ENCODE measurements around the gene GCNA.
A peak's percentile ranks its signal among the peaks of the same experiment; 100 is the strongest.
"Not testable (repeated sequence)": the region's sequence is repeated elsewhere in the genome, so short reads cannot be mapped to it uniquely, and the experiment has no call there.

Gene GCNA

DNA sequence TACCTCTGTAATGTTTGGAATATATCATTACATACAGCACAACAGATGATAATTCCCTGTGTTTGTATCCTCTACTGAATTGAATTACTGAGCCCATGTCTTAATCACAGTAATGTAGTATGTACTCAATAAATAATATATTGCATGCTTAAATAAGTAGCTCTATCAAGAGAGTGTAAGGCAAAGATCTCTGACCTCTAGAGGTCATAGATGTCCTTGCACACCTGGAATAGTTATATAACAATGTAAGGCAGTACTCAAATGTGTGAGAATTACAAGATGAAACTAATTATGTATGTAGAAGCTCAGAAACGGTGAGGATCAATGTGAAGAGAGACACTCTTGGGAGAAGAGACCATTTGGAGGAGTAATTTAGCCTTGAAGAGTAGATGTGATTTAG is 14.3 kb upstream of the GCNA start:
- DNase-seq = no peak

DNA sequence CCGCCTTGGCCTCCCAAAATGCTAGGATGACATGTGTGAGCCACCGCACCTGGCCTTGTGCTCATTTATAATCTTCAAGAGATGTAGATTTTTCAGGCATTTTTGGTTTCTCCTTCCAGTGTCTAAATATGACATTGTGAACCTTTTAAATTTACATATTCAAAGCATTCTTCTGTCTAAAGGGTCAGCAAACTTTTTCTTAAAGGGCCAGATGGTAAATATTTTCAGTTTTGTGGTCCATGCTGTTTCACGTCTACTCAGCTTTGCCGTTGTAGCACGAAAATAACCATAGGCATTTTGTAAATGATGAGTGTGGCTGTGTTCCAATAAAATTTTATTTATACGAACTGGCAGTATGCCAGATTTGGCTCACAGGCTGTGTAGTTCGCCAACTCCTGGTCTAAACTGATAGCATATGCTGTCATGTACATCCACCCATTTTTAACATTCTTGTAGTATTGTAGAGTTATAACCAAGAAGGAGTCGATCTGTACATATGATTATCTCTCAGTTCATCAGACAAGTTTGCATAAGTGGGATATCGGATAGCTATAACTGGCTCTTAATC is 12.7 kb upstream of the GCNA start:
- DNase-seq = no peak

DNA sequence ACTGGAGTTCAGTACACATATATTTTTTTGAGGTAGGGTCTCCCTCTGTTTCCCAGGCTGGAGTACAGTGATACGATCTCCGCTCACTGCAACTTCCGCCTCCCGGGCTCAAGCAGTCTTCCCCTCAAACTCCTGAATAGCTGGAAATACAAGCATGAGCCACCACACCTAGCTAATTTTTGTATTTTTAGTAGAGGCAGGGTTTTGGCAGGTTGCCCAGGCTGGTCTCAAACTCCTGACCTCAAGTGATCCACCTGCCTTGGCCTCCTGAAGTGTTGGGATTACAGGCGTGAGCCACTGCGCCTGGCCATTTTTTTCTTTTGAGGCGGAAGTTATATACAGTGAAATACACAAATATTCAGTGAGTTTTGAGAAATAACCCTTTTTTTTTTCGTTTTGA is 6.8 kb upstream of the GCNA start:
- peak; percentile 23 for DNase-seq

DNA sequence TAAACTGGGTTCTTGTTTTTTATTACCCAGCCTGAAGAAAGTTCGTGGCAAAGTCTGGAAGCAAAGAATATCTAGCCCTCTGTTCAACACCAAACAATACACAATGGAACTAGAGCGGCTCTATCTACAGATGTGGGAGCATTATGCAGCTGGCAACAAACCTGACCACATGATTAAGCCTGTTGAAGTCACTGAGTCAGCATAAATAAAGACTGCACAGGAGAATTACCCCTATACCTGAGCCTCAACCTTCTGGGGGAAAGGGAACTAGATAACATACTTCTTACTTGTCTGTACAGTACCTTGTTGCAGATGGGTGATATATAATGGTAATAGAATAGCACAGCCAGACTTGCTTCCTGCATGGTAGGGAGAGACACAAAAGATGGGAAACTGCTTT is 4.6 kb upstream of the GCNA start:
- no peak for DNase-seq

DNA sequence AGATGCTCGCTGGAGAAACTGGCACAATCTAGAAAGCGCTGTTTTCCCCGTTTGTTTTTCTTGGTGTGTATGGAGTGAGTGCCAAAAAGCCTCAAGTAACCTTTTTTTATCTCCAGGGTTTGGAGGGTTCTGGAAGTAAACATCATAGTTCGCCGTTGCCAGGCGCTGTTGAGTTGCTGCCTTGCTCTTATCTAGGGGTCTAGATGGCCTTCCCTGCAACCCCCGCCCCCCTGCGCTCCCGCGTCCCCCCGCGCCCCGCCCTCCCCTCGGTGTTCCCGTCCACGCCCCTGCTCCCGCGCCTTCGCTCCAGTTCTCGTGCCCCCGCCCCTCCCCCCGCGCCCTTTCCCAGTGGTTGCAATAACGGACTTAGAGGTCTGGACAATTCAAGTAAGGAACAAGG is 555 bp upstream of the GCNA start:
- no peak for DNase-seq

DNA sequence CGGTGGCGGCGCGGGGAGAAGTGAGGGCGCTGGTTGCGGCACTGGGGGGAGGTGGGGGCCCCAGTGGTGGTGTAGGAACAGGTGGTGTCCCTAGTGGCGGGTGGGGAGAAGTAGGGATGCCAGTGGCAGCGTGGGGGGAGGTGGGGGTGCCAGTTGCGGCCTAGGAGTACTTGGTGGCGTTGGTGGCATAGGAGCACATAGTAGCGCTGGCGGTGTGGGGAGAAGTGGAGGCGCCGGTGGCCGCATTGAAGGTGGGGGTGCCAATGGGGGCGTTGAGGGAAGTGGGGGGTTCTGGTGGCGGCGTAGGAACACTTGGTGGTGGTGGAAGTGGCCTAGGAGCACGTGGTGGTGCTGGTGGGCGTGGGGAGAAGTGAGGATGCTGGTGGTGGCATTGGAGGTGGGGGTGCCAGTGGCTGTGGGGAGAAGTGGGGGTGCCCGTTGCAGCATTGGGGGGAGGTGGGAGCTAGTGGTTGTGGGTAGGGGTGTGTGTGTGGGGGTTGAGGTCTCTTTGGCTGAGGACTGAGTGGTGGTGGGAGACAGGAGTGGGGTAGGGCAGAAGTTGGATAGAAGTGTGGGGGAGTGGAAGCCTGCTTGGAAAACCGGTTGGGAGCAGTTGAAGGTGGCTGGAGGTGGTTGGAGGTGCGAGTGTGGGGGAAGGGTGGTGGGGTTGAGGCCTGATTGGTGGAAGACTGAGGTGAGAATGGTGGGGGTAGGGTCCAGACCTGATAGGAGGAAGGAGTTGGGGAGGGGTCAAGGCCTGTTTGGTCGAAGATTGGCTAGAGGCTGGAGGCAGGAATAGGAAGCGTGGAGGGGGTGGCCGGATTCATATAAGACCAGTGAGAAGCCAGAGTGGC is 1.1 kb downstream of the GCNA start:
- DNase-seq = no peak

DNA sequence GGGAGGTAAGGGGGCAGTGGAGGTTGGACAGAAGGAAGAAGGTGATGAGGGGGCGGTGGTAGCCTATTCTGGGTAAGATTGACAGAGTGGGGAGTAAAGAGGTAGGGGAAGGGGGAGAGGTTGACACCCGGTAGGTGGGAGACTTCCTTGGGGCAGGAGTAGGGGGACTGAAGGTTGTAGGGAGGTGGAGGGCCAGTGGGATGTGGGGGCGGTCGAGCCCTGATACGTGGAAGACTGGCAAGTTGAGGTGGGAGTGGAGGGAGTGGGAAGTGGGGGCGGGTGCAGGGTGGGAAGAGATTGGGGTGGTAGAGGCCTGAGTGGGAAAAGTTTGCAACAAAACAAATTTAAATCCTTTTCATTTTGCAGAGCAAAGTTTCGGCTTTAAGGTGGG is 1.7 kb downstream of the GCNA start:
- no peak for DNase-seq

DNA sequence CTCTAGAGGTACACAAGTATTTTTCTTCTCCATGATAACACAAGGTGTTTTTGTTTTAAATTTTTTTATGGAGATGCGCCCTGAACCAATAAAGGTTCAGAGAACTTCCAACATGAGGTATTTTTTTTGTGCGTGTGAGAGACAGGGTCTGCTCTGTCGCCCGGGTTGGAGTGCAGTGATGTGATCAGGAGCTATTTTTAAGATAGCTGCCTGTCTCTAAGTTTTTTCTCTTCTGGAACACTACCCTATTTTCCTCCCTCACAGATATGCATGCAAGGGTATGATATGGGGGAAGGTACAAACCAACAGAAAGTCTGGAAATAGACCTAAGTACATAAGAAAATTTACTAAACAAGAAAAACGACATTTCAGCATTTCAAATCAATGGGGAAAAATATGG is 3.0 kb downstream of the GCNA start:
- no peak for DNase-seq

DNA sequence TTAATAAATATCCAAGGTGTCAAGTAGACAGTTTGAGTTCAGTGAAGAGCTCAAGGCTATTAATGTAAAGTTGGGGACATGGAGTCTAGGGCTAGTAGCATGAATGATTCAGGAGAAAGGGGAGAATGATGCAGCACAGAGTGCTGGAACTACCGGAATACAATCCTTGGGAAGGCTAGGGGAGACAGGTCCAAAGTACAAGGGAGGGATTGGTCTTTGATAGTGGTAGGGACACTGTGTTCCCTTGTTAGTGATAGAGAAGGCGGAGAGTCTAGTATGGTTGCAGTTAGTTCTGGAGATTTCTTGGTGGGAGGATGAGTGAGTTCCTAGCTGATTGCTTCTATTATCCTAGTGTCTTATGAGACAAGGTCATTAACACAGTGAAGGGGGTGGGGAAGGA is 8.7 kb downstream of the GCNA start:
- DNase-seq = no peak

DNA sequence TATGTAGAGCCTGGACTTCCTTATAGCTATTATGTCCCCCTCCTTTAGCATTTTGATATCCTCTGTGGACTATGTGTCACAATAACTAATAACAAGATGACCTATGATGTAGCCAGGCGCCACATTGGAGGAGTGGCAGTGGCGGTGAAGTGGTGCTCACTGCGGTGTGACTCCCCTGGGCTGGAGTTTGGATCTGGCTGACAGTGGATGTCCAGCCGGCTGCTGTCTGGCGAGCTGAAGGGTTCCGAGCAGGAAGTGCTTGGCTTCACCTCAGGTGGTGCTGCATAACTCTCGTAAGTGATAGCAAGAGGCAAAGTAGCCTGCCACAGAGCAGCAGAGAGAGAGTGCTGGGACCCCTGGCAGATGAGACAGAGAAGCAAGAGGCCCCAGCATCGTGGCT is 15.0 kb downstream of the GCNA start:
- DNase-seq = not testable (repeated sequence)

DNA sequence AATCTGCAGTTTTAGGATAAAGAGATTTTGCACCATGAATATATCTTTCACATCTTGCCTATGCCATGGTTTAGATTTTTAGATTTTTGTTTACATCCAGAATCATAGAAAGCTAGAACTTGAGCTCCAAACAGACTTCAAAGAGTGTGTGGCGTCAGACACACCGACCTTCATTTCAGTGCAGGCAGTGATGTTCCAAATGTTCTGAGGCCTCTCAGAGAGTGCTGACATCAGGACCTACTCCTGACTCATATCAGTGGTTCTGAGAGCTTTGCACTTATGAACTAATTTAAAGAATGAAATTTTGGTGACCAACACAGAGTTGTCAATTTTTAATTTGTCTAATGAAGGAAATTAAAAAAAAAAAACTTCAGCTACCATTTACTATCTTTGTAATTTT is 21.7 kb downstream of the GCNA start:
- no peak for DNase-seq

DNA sequence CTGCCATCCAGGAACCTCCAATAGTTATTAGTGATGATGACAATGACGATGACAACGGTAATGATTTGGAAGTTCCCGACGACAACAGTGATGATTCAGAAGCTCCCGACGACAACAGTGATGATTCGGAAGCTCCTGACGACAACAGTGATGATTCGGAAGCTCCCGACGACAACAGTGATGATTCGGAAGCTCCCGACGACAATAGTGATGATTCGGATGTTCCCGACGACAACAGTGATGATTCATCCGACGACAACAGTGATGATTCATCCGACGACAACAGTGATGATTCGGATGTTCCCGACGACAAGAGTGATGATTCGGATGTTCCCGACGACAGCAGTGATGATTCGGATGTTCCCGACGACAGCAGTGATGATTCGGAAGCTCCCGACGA is 25.4 kb downstream of the GCNA start:
- no peak for DNase-seq

DNA sequence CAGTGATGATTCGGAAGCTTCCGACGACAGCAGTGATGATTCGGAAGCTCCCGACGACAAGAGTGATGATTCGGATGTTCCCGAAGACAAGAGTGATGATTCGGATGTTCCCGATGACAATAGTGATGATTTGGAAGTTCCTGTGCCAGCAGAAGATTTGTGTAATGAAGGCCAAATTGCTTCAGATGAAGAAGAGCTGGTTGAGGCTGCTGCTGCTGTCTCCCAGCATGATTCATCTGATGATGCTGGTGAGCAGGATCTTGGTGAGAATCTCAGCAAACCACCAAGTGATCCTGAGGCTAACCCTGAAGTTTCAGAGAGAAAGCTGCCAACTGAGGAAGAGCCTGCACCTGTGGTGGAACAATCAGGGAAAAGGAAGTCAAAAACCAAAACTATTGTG is 25.9 kb downstream of the GCNA start:
- no peak for DNase-seq

DNA sequence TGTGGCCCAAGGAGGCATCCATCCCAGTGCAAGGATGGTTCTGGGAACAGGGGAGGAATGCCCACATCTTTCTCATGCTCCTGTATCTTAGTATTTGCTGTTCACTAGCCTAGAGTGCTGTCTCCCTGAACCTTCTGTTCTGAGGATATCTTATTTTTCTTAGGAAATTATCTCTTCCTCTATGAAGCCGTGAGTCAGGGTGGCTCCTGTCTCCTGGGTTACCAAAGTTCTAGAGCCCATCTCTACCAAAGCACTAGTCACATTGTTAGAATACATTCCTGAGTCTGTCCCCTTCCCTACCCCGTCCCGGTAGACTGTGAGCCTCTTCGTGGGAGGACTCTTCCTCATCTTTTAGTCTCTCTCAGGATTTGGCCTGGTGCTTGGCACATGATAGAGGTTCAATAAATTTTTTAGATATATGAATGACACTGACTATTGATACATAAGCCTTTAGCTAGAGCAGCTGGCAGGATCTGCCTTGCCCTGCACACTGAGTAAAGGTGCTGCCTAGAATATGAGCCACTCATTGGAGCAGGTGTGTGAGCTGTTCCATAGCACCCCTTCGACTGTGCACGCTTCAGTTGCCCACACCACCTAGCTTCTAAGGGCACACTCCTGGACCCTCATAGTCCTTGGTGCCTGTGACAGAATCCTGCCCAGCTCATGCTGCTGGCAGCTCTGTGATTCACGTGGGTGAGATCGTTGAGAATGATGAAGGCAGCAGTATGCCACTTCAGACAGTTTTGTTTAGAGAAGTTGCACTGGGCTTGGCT is 26.7 kb downstream of the GCNA start:
- DNase-seq = no peak

DNA sequence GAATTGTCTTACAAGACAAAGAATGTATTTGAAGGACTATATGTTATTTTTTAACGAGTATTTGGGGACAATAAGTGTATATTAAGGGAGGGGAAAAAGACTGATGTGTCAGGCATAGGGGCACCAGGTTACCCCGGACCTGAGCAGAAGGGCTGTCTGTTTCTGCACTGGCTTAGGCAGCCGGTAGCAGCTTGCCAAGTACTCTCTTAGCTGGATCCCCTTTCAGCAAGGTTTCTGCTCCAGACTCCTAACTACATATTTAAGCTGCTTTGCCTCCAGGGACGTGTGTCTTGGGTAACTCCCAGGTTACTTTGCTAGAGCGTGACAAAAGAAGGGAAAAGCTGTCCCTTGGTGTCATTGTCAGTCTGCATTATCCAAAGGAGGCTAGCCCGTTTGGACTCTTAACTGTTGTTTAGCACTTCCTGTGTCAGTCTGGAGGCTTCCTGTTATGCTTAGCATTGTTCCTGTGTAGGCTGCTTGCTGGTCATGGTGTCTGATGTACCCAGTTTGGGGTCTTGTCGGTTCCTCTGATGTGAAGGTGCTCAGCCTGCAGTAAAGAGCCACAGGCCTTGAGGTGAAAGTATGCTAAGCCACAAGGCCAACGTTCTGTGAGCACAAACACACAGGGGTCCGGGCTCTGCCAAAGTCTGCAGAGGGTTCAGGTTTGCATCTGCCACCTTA is 28.4 kb downstream of the GCNA start:
- no peak for DNase-seq

DNA sequence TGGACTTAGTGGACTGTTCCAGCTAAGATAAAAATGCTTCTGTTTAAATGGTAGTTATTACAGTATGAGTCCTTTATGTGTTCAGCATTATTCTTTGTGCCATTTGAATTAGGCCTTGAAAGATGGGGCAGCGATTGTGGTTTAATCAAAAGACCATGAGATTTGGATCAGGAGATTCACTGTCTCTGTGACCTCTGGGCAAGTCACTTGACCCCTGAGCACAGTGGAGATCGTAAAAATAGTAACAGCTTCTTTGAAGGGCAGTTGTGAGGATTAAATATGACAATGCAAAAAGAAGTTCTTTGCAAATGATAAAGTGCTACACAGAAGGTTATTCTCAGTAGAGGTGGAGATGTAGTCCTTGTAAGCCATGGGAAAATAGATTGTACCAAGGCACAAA is 29.3 kb downstream of the GCNA start:
- no peak for DNase-seq

DNA sequence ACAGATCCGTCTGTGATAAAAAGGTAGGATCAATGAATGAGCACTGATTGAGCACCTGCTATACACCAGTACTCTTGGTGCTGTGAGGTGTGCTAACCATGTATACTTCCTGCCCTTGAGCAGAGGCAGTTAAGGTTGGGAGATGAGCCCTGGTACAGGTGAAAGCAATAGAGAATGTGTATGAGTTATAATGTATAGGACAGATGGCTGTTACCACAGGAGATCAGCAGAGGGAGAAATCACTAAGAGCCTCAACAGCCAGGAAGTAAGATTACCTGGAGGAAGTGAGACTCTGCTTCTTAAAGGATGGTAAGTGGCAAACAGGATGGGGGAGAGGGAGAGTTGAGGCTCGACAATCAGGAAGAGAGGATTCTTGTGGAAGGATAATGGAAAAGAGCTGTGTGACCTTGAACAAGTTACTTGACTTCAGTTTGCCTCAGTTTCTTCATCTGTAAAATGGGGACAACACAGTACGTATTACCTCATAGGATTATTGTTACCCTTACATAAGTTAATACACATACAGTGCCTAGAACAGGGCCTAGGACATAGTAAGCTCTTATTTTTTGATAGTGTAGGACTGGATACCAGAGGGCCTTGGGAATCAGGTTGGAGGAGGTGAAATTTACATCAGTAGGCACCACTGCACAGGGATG is 31.0 kb downstream of the GCNA start:
- DNase-seq = no peak

DNA sequence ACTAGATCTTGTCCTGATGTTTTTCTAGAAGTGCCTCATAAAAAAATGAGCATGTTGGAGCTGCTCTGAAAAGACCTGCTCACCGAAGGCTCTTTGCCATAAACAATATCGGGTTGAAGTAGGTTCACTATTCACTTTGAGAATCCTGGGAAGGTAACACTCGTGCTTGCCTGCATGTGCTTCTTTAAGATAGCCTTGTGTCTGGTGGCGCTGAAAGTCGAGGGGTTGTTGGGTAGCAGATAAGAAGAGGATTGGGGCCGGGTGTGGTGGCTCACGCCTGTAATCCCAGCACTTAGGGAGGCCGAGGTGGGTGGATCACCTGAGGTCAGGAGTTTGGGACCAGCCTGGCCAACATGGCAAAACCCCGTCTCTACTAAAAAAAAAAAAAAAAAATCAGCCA is 33.5 kb downstream of the GCNA start:
- not testable (repeated sequence) for DNase-seq

DNA sequence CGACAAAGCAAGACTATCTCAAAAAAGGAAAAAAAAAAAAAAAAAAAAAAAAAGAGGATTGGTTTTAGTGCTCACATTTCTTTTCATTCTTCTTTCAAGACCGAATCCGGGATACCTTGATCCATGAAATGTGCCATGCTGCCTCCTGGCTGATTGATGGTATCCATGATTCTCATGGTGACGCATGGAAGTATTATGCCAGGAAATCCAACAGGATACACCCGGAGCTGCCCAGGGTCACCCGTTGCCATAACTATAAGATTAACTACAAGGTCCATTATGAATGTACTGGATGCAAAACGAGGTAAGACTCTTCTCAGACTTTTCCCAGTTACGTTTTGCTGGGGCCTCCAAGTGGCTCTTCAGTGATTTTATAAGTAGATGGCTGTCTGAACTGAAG is 34.0 kb downstream of the GCNA start:
- no peak for DNase-seq

DNA sequence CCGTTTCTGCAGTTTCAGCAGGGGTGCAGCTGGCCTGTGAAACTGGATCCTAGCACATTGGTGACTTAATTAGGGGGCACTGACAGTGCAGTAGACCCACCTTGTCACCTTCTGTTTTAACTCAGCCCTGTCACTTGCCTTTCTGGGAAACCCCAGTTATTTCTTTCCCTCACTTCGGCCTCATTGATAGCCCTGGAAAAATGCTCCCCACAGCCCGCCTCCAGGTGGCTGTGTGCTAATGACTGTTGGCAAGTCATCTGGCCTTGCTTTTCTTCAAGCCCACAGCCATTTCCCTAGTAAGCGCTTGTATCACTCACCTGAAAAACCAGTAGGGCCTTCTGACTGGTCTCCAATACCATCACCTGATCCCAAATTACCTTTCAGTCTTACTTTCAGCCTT is 36.8 kb downstream of the GCNA start:
- no peak for DNase-seq

DNA sequence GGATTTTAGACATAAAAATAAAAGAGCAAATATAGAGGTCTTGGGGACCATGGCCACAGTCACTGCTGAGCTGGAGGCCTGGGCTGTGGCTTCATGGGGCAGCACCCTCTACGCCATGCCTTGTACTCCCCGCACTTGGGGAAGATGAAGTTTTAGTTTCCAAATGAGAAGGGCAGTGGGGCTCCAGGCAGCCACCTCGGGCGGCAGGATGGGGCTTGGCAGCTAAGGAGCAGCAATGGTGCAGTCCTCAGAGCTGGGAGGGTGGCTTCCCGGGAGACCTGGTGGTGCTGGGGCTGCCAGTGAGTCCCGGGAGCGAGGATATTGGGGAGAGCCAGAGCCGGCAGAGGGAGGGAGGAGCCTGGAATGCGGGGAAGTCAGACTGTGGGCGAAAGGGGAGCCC is 37.7 kb downstream of the GCNA start:
- no peak for DNase-seq

DNA sequence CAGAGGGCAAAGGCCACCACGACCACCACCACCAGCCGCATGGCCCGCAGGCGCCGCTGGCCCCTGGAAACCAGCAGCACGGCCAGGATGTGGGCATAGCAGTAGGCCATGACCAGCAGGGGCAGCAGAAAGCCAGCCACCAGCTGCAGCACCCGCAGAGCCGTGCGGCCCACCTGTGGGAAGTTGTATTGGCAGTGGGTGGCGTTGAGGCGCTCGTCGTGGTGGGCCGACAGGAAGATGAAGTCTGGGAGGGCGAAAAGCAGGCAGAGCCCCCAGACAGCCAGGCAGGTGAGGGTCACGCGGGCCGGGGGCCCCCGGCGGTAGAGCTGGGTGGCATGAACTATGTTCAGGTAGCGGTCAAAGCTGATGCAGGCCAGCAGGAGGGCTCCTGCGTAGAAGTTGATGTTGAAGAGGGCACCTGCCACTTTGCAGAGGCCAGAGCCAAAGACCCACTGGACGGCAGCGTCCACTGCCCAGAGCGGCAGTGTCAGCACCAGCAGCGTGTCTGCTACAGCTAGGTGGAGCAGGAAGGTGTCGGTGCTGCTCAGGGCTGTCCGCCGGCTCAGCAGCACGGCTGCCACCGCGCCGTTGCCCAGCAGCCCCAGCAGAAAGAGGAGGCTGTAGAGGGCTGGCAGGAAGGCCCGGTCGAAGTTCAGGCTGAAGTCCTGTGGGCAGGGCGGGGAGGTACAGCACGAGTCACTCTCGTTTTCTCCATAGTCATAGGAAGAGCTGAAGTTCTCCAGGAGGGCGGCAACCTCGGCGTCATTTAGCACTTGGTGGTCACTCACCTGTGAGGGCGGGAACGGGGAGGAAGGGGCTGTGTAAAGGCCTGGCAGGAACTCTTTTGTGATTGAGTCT is 38.7 kb downstream of the GCNA start:
- no peak for DNase-seq
